PC-9 (cell line): ENCODE measurements around the gene RELCH. TPM values are rescaled to one million over a fixed set of nuclear protein-coding genes. Genes with fewer than 3 reads are reported as not detected.
A peak's percentile ranks its signal among the peaks of the same experiment; 100 is the strongest.

Experiments used
- BruUV-seq: library from RNA; stranded (reverse); fragments of 400-500 nt; replicated peaks from 2 replicates; lab custom pipeline; 2021; lab: Mats Ljungman, UMichigan
- CTCF ChIA-PET: fragments of 300-600 bp; sonication (Branson Sonifier 250); formaldehyde crosslinking; loops from one replicate; lab custom pipeline; 2022; ENCODE audit warnings: antibody characterized with exemption; lab: Charles Lee
- POLR2A ChIA-PET: fragments of 300-600 bp; sonication (Branson Sonifier 250); formaldehyde crosslinking; loops from one replicate; lab custom pipeline; 2022; ENCODE audit warnings: antibody characterized with exemption; ENCODE audit not compliant: unreplicated experiment; lab: Charles Lee
- DNase-seq, 2 experiments: peaks; one replicate each; pipeline versions ENCODE4 v3.0.0 to v3.0.0-alpha.2; 2015 to 2022; ENCODE audit warnings: mixed read lengths in 1 of 2
- H2AFZ ChIP-seq: fragments of 200-600 bp; sonication (generic); 2 replicates; pipeline ENCODE4 v1.8.1; 2017; ENCODE audit warnings: antibody characterized with exemption
- H3F3A ChIP-seq: fragments of 200-600 bp; sonication (generic); 2 replicates; pipeline ENCODE4 v1.8.1; 2017; ENCODE audit warnings: antibody characterized with exemption, mild to moderate bottlenecking, low read depth; ENCODE audit not compliant: insufficient read depth
- H3K27ac ChIP-seq: fragments of 200-600 bp; sonication (generic); 2 replicates; pipeline ENCODE4 v1.6.1; 2016; ENCODE audit warnings: mixed run types
- H3K27me3 ChIP-seq: fragments of 200-600 bp; sonication (generic); 2 replicates; pipeline ENCODE4 v1.6.1; 2016; ENCODE audit warnings: low read depth, mixed run types; ENCODE audit not compliant: insufficient read depth
- H3K36me3 ChIP-seq: fragments of 200-600 bp; sonication (generic); 2 replicates; pipeline ENCODE4 v1.6.1; 2016; ENCODE audit warnings: low read depth, mixed run types
- H3K4me1 ChIP-seq: fragments of 200-600 bp; sonication (generic); replicated peaks from 2 replicates; pipeline ENCODE4 v1.6.1; 2016; ENCODE audit warnings: mixed run types; ENCODE audit not compliant: insufficient read depth
- H3K4me2 ChIP-seq: fragments of 200-600 bp; sonication (generic); 2 replicates; pipeline ENCODE4 v1.6.1; 2017; ENCODE audit warnings: mixed run types
- H3K4me3 ChIP-seq: fragments of 200-600 bp; sonication (generic); 2 replicates; pipeline ENCODE4 v1.6.1; 2016; ENCODE audit warnings: mixed run types
- H3K79me2 ChIP-seq: fragments of 200-600 bp; sonication (generic); 2 replicates; pipeline ENCODE4 v1.6.1; 2017; ENCODE audit warnings: low read depth, mixed run types
- H3K9me2 ChIP-seq: fragments of 200-600 bp; sonication (generic); 2 replicates; pipeline ENCODE4 v1.8.1; 2017; ENCODE audit warnings: mild to moderate bottlenecking; ENCODE audit not compliant: insufficient read depth
- H3K9me3 ChIP-seq: fragments of 200-600 bp; sonication (generic); 2 replicates; pipeline ENCODE4 v1.8.1; 2016; ENCODE audit warnings: low read depth; ENCODE audit not compliant: insufficient read depth
- H4K20me1 ChIP-seq: fragments of 200-600 bp; sonication (generic); 2 replicates; pipeline ENCODE4 v1.8.1; 2017; ENCODE audit not compliant: insufficient read depth
- EZH2 ChIP-seq: fragments of 200-600 bp; sonication (generic); IDR thresholded peaks from 2 replicates; pipeline ENCODE4 v1.8.0; 2017; ENCODE audit warnings: antibody characterized with exemption, low read depth
- intact Hi-C: fragments of 100-400 bp; cut with micrococcal nuclease; formaldehyde crosslinking; loops from one replicate; pipeline ENCODE4 v1.10.0; 2022; ENCODE audit not compliant: unreplicated experiment
- total RNA-seq: library from RNA; stranded (reverse); gene quantifications from 2 replicates; pipeline ENCODE4 v1.2.3, GENCODE V29; 2021
- TF ChIP-seq, protein P1 (sequence below): fragments of 200-600 bp; sonication (generic); conservative IDR thresholded peaks from 2 replicates; pipeline ENCODE4 v1.6.1; 2017; ENCODE audit warnings: mixed run types, antibody characterized with exemption, mild to moderate bottlenecking, moderate library complexity

Gene RELCH
- total RNA-seq, 1 experiment from 2014 or later, result 20.1 TPM

DNA sequence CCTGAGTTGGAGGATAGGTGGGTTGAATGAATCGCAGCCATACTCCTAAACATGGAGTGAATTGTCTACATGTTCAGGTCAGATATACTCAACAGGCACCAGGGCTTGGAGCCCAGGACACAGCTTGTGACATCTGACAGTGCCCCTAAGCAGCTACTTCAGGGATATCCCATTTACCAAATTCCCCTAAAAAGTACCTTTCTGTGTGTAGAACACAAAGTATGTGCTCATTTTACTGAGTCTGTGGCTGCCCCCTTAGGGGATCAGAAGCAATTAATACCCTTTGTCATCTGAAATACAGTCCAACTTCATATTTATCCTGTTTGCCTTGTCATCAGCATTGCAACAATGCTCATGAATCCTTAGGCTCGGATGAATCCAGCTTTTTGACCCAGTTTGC is 158.9 kb downstream of the RELCH start:
- BruUV-seq, result no TSS peak
- CTCF ChIA-PET, result no interaction called here
- H3K36me3 ChIP-seq, result no peaks in the 10 kb centered on the region
- H3K9me3 ChIP-seq, result no peaks in the 10 kb centered on the region
- TF ChIP-seq, protein P1, sequence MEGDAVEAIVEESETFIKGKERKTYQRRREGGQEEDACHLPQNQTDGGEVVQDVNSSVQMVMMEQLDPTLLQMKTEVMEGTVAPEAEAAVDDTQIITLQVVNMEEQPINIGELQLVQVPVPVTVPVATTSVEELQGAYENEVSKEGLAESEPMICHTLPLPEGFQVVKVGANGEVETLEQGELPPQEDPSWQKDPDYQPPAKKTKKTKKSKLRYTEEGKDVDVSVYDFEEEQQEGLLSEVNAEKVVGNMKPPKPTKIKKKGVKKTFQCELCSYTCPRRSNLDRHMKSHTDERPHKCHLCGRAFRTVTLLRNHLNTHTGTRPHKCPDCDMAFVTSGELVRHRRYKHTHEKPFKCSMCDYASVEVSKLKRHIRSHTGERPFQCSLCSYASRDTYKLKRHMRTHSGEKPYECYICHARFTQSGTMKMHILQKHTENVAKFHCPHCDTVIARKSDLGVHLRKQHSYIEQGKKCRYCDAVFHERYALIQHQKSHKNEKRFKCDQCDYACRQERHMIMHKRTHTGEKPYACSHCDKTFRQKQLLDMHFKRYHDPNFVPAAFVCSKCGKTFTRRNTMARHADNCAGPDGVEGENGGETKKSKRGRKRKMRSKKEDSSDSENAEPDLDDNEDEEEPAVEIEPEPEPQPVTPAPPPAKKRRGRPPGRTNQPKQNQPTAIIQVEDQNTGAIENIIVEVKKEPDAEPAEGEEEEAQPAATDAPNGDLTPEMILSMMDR, result no peak
- intact Hi-C loops, result no loop called here
- H3F3A ChIP-seq, result peaks cover 6% of the 10 kb centered on the region; the same call in 1 of the 2 replicates
- H3K4me1 ChIP-seq, result no peaks in the 10 kb centered on the region
- H3K27me3 ChIP-seq, result no peaks in the 10 kb centered on the region
- no peak overlapping the region for H2AFZ ChIP-seq
- no peaks in the 10 kb centered on the region for H4K20me1 ChIP-seq
- DNase-seq, result no peak
- H3K79me2 ChIP-seq, result no peaks in the 10 kb centered on the region
- no peak overlapping the region for H3K27ac ChIP-seq
- no peaks in the 10 kb centered on the region for H3K9me2 ChIP-seq
- H3K4me3 ChIP-seq, result no peak overlapping the region
- POLR2A ChIA-PET, result no interaction called here
- H3K4me2 ChIP-seq, result no peak overlapping the region

DNA sequence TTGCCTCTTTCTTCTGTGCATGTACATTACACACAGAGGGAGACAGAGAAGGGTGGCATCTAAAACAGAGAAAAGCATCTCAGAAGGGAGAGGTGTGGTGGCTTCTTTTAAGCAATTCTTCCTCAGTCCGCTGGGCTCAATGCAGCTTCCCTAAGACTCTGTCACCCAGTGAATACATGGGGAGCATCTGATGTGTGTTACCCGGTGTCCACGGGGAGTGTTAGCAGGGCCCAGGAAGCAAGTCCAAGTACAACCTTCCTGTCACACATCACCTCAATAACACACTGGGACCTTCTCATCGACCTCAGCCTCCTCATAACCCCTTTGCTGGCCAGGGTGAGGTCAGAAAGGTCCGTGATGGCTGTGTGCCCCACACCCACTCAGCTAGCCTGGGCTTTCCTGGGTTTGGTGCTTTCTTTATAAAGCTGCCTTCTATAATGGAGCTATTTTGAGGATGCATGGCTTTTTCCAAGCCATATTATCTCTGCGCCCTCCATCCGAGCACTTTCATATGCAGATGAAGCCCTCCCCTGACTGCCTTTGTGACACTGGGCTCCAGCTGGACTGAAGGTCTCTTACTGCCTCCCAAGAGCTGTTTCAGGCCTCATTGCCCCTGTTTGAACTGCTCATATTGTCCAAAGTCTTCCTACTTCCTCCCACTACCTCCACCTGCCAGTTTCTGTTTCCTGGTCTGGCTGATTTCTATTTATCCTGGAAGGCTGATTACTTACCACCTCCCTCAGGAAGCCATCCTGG is 159.5 kb downstream of the RELCH start:
- Histone ChIP-seq H3K4me1 (no peaks in the 10 kb centered on the region), H2AFZ (no peak overlapping the region), H3K36me3 (no peaks in the 10 kb centered on the region), H3F3A (peaks cover 6% of the 10 kb centered on the region; the same call in 1 of the 2 replicates), H3K9me2 (no peaks in the 10 kb centered on the region), H3K9me3 (no peaks in the 10 kb centered on the region), H4K20me1 (no peaks in the 10 kb centered on the region), H3K27ac (no peak overlapping the region), H3K27me3 (no peaks in the 10 kb centered on the region), H3K4me3 (no peak overlapping the region), H3K79me2 (no peaks in the 10 kb centered on the region), H3K4me2 (no peak overlapping the region)
- no peak for DNase-seq
- TF ChIP-seq, protein P1, result no peak
- TF ChIP-seq EZH2, result no peak
- no TSS peak for BruUV-seq
- intact Hi-C loops, result no loop called here
- ChIA-PET CTCF (no interaction called here), POLR2A (no interaction called here)

DNA sequence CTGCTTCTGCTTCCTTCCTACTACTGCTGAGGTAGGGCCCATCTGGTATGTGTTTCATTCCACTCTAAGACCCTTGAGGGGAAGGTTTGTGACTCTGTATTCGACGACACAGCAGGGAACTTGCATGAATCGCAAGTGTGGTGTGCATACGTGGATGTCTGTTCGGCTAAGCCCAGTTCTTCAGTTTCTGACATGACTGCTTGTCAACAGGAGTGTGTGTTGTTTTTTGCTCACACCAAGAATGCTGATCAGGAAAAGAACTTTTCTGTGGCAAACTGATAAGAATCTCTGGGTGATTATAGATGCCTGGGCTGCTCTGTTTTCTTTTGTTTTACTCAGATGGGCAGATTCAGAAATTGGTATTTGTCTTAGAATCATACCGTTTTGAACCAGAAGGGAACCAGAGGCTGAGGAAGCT is 160.0 kb downstream of the RELCH start:
- ChIA-PET CTCF (no interaction called here), POLR2A (no interaction called here)
- H3K4me1 ChIP-seq, result no peaks in the 10 kb centered on the region
- no peaks in the 10 kb centered on the region for H3K79me2 ChIP-seq
- H3K9me3 ChIP-seq, result no peaks in the 10 kb centered on the region
- no TSS peak for BruUV-seq
- peak in 1 of 2 experiments; percentile 42 for DNase-seq
- peaks cover 6% of the 10 kb centered on the region; the same call in 1 of the 2 replicates for H3F3A ChIP-seq
- H4K20me1 ChIP-seq, result no peaks in the 10 kb centered on the region
- H3K36me3 ChIP-seq, result no peaks in the 10 kb centered on the region
- intact Hi-C loops, result no loop called here
- H3K9me2 ChIP-seq, result no peaks in the 10 kb centered on the region
- TF ChIP-seq, protein P1, result no peak
- no peak for TF ChIP-seq EZH2
- no peak overlapping the region for H2AFZ ChIP-seq
- H3K4me3 ChIP-seq, result no peak overlapping the region
- H3K27ac ChIP-seq, result no peak overlapping the region
- no peaks in the 10 kb centered on the region for H3K27me3 ChIP-seq
- H3K4me2 ChIP-seq, result 0 out of 2 replicates have a peak overlapping the region, but pooled peaks have one; percentile 21
